Skeletal muscle satellite cell (primary cell): ENCODE results near the gene DDX10.
A peak's percentile ranks its signal among the peaks of the same experiment; 100 is the strongest.

ENCODE experiments used
- H3K27me3 ChIP-seq: 2 replicates; pipeline ENCODE4 v1.7.0; 2013; ENCODE audit warnings: low read length; ENCODE audit not compliant: control insufficient read depth, insufficient read depth
- H3K36me3 ChIP-seq: 2 replicates; pipeline ENCODE4 v1.7.0; 2013; ENCODE audit warnings: mild to moderate bottlenecking, control low read depth, low read length; ENCODE audit not compliant: insufficient read depth
- H3K4me1 ChIP-seq: 2 replicates; pipeline ENCODE4 v1.7.0; 2013; ENCODE audit warnings: low read length; ENCODE audit not compliant: control insufficient read depth, insufficient read depth
- H3K4me2 ChIP-seq: 2 replicates; pipeline ENCODE4 v1.7.0; 2013; ENCODE audit warnings: mild to moderate bottlenecking, low read length
- H3K4me3 ChIP-seq: 2 replicates; pipeline ENCODE4 v1.7.0; 2013; ENCODE audit warnings: low read length
- H3K9ac ChIP-seq: 2 replicates; pipeline ENCODE4 v1.7.0; 2013; ENCODE audit warnings: mild to moderate bottlenecking, low read depth, low read length, moderate library complexity
- H3K9me3 ChIP-seq: replicated peaks from 2 replicates; pipeline ENCODE4 v1.7.0; 2013; ENCODE audit warnings: mild to moderate bottlenecking, control low read depth, low read length

Gene DDX10

GRCh38 chr11:108838102-108838791 lies 173.4 kb downstream of the DDX10 start:
- no peak overlapping the region for H3K9ac ChIP-seq

GRCh38 chr11:108838792-108839105 lies 173.9 kb downstream of the DDX10 start:
- Histone ChIP-seq H3K4me3 (no peak overlapping the region), H3K4me2 (no peak overlapping the region), H3K36me3 (no peaks in the 10 kb centered on the region), H3K27me3 (no peaks in the 10 kb centered on the region), H3K9me3 (no peaks in the 10 kb centered on the region), H3K9ac (no peak overlapping the region), H3K4me1 (peaks cover 7% of the 10 kb centered on the region)

More at GRCh38 chr11:108838102-108838791, 173.4 kb downstream of the DDX10 start:
- Histone ChIP-seq H3K9me3 (no peaks in the 10 kb centered on the region), H3K4me1 (peaks cover 7% of the 10 kb centered on the region), H3K36me3 (no peaks in the 10 kb centered on the region), H3K27me3 (no peaks in the 10 kb centered on the region), H3K4me3 (no peak overlapping the region), H3K4me2 (no peak overlapping the region)

- no peaks in the 10 kb centered on the region for H3K27me3 ChIP-seq
- H3K36me3 ChIP-seq, result no peaks in the 10 kb centered on the region
- H3K9me3 ChIP-seq, result no peaks in the 10 kb centered on the region
- no peak overlapping the region for H3K4me2 ChIP-seq
- no peak overlapping the region for H3K9ac ChIP-seq
- H3K4me3 ChIP-seq, result no peak overlapping the region
- H3K4me1 ChIP-seq, result no peaks in the 10 kb centered on the region
Observed at GRCh38 chr11:108846009-108846408, 181.1 kb downstream of the DDX10 start.

- no peaks in the 10 kb centered on the region for H3K4me1 ChIP-seq
- H3K9ac ChIP-seq, result no peak overlapping the region
- no peak overlapping the region for H3K4me2 ChIP-seq
- H3K27me3 ChIP-seq, result no peaks in the 10 kb centered on the region
- peaks cover 2% of the 10 kb centered on the region for H3K36me3 ChIP-seq
- no peaks in the 10 kb centered on the region for H3K9me3 ChIP-seq
- H3K4me3 ChIP-seq, result no peak overlapping the region
Observed at GRCh38 chr11:108847298-108847990, 182.6 kb downstream of the DDX10 start.

GRCh38 chr11:108851781-108852180 lies 186.9 kb downstream of the DDX10 start:
- Histone ChIP-seq H3K9ac (no peak overlapping the region), H3K36me3 (peaks cover 6% of the 10 kb centered on the region), H3K27me3 (no peaks in the 10 kb centered on the region), H3K4me1 (no peaks in the 10 kb centered on the region), H3K4me3 (no peak overlapping the region), H3K9me3 (no peaks in the 10 kb centered on the region), H3K4me2 (no peak overlapping the region)

GRCh38 chr11:108852701-108853100 lies 187.8 kb downstream of the DDX10 start:
- Histone ChIP-seq H3K4me1 (no peaks in the 10 kb centered on the region), H3K4me3 (no peak overlapping the region), H3K27me3 (no peaks in the 10 kb centered on the region), H3K36me3 (peaks cover 6% of the 10 kb centered on the region), H3K9ac (no peak overlapping the region), H3K4me2 (no peak overlapping the region), H3K9me3 (no peaks in the 10 kb centered on the region)

- Histone ChIP-seq H3K9me3 (no peaks in the 10 kb centered on the region), H3K36me3 (peaks cover 6% of the 10 kb centered on the region), H3K27me3 (no peaks in the 10 kb centered on the region), H3K4me2 (no peak overlapping the region), H3K9ac (no peak overlapping the region), H3K4me3 (no peak overlapping the region), H3K4me1 (no peaks in the 10 kb centered on the region)
Observed at GRCh38 chr11:108853151-108853550, 188.3 kb downstream of the DDX10 start.

GRCh38 chr11:108853864-108854263 lies 189.0 kb downstream of the DDX10 start:
- Histone ChIP-seq H3K27me3 (no peaks in the 10 kb centered on the region), H3K9me3 (no peaks in the 10 kb centered on the region), H3K4me3 (no peak overlapping the region), H3K9ac (no peak overlapping the region), H3K36me3 (peaks cover 6% of the 10 kb centered on the region), H3K4me2 (no peak overlapping the region), H3K4me1 (no peaks in the 10 kb centered on the region)

- no peak overlapping the region for H3K9ac ChIP-seq
- H3K4me1 ChIP-seq, result no peaks in the 10 kb centered on the region
- no peak overlapping the region for H3K4me3 ChIP-seq
- H3K9me3 ChIP-seq, result no peaks in the 10 kb centered on the region
- peak overlapping the region; percentile 46 for H3K4me2 ChIP-seq
- no peaks in the 10 kb centered on the region for H3K27me3 ChIP-seq
- H3K36me3 ChIP-seq, result peaks cover 6% of the 10 kb centered on the region
Observed at GRCh38 chr11:108854346-108854745, 189.5 kb downstream of the DDX10 start.

- no peak overlapping the region for H3K9ac ChIP-seq
- no peaks in the 10 kb centered on the region for H3K4me1 ChIP-seq
- peaks cover 4% of the 10 kb centered on the region for H3K36me3 ChIP-seq
- H3K4me2 ChIP-seq, result no peak overlapping the region
- H3K4me3 ChIP-seq, result no peak overlapping the region
- H3K27me3 ChIP-seq, result no peaks in the 10 kb centered on the region
- H3K9me3 ChIP-seq, result no peaks in the 10 kb centered on the region
Observed at GRCh38 chr11:108857382-108857781, 192.5 kb downstream of the DDX10 start.

- Histone ChIP-seq H3K4me3 (no peak overlapping the region), H3K36me3 (no peaks in the 10 kb centered on the region), H3K9ac (no peak overlapping the region), H3K4me1 (no peaks in the 10 kb centered on the region), H3K9me3 (no peaks in the 10 kb centered on the region), H3K4me2 (no peak overlapping the region), H3K27me3 (no peaks in the 10 kb centered on the region)
Observed at GRCh38 chr11:108858622-108859021, 193.8 kb downstream of the DDX10 start.

GRCh38 chr11:108859510-108859909 lies 194.6 kb downstream of the DDX10 start:
- no peaks in the 10 kb centered on the region for H3K36me3 ChIP-seq
- no peaks in the 10 kb centered on the region for H3K27me3 ChIP-seq
- H3K4me2 ChIP-seq, result no peak overlapping the region
- no peaks in the 10 kb centered on the region for H3K4me1 ChIP-seq
- no peak overlapping the region for H3K4me3 ChIP-seq
- H3K9ac ChIP-seq, result no peak overlapping the region
- H3K9me3 ChIP-seq, result no peaks in the 10 kb centered on the region
